HepG2 (cell line): Measurements from ENCODE around the gene MRM3. TPM values are rescaled to one million over a fixed set of nuclear protein-coding genes. Genes with fewer than 3 reads are reported as not detected.

Experiments
- AHR ChIP-seq: IDR thresholded peaks from 2 replicates; pipeline ENCODE4 v1.6.1; 2018; ENCODE audit warnings: missing genetic modification reagents, missing compliant biosample characterization
- BCL6 ChIP-seq: IDR thresholded peaks from 2 replicates; pipeline ENCODE4 v1.6.1; 2016; ENCODE audit warnings: missing genetic modification reagents, missing compliant biosample characterization
- CENPT ChIP-seq: sonication (generic); formaldehyde crosslinking; IDR thresholded peaks from 2 replicates; pipeline ENCODE4 v1.8.0; 2022; ENCODE audit warnings: low read depth, mild to moderate bottlenecking, moderate library complexity, missing genetic modification reagents
- MEF2D ChIP-seq: sonication (generic); formaldehyde crosslinking; IDR thresholded peaks from 2 replicates; pipeline ENCODE4 v1.5.1; 2020; ENCODE audit warnings: mild to moderate bottlenecking, missing genetic modification reagents
- MXI1 ChIP-seq: IDR thresholded peaks from 3 replicates; pipeline ENCODE4 v1.6.1; 2012; ENCODE audit warnings: low read depth, low read length, inconsistent platforms, borderline replicate concordance
- PATZ1 ChIP-seq: sonication (generic); formaldehyde crosslinking; IDR thresholded peaks from 2 replicates; pipeline ENCODE4 v1.4.0; 2020; ENCODE audit warnings: missing genetic modification reagents
- PREB ChIP-seq: sonication (generic); formaldehyde crosslinking; IDR thresholded peaks from 2 replicates; pipeline ENCODE4 v1.4.0; 2020; ENCODE audit warnings: missing genetic modification reagents
- RAD21 ChIP-seq: fragments of 450-650 bp; formaldehyde crosslinking; IDR thresholded peaks from 2 replicates; pipeline ENCODE4 v1.5.0; 2020; ENCODE audit warnings: mild to moderate bottlenecking
- SMYD3 ChIP-seq: sonication (generic); formaldehyde crosslinking; IDR thresholded peaks from 2 replicates; pipeline ENCODE4 v1.8.1; 2023; ENCODE audit warnings: mild to moderate bottlenecking, missing genetic modification reagents
- SNAI1 ChIP-seq: sonication (generic); formaldehyde crosslinking; IDR thresholded peaks from 2 replicates; pipeline ENCODE4 v1.5.0; 2020; ENCODE audit warnings: mild to moderate bottlenecking, missing genetic modification reagents, borderline replicate concordance
- TGIF2 ChIP-seq: IDR thresholded peaks from 2 replicates; pipeline ENCODE4 v1.6.1; 2016; ENCODE audit warnings: control low read depth, missing compliant biosample characterization
- ZNF101 ChIP-seq: sonication (generic); formaldehyde crosslinking; IDR thresholded peaks from 2 replicates; pipeline ENCODE4 v1.4.0; 2020; ENCODE audit warnings: mild to moderate bottlenecking, low read depth, missing genetic modification reagents, borderline replicate concordance
- ZNF768 ChIP-seq: sonication (generic); formaldehyde crosslinking; IDR thresholded peaks from 2 replicates; pipeline ENCODE4 v1.4.0; 2020; ENCODE audit warnings: missing genetic modification reagents
- ZNF879 ChIP-seq: sonication (generic); formaldehyde crosslinking; IDR thresholded peaks from 2 replicates; pipeline ENCODE4 v1.8.1; 2023; ENCODE audit warnings: missing genetic modification reagents
- ZXDC ChIP-seq: sonication (generic); formaldehyde crosslinking; IDR thresholded peaks from 2 replicates; pipeline ENCODE4 v1.5.0; 2020; ENCODE audit warnings: mild to moderate bottlenecking, missing genetic modification reagents
- polyA plus RNA-seq, 8 experiments: library from polyadenylated mRNA; depleted of rRNA in 3 of 8; stranded (reverse) in 7 of 8; unstranded in 1 of 8; fragments of >200 nt; fragmentation: Illumina TruSeq in 4 of 8; extraction: Trizol in 4 of 8; gene quantifications; 2 replicates each; pipeline versions ENCODE4 v1.2.1 to v1.2.3, GENCODE V29; 2011 to 2016; ENCODE audit warnings: low read depth in 4 of 8, missing spikeins in 1 of 8, mixed read lengths in 1 of 8; ENCODE audit not compliant: insufficient read depth in 1 of 8
- total RNA-seq, 5 experiments: library from RNA; depleted of rRNA; stranded (reverse); fragments of >200 nt; fragmentation: Illumina TruSeq; extraction: Trizol; gene quantifications; 2 replicates each; pipeline ENCODE4 v1.2.3, GENCODE V29; 2016; ENCODE audit warnings: low read depth in 1 of 5
- TF ChIP-seq, protein P1 (sequence below): sonication (generic); formaldehyde crosslinking; IDR thresholded peaks from 2 replicates; pipeline ENCODE4 v1.4.0; 2020; ENCODE audit warnings: missing genetic modification reagents
- TF ChIP-seq, protein P2 (sequence below): IDR thresholded peaks from 2 replicates; pipeline ENCODE4 v1.6.1; 2016; ENCODE audit warnings: low read depth, control low read depth
- TF ChIP-seq, protein P3 (sequence below): sonication (generic); formaldehyde crosslinking; IDR thresholded peaks from 2 replicates; pipeline ENCODE4 v1.8.1; 2023; ENCODE audit warnings: mild to moderate bottlenecking, moderate library complexity, missing genetic modification reagents
- TF ChIP-seq, protein P4 (sequence below): IDR thresholded peaks from 2 replicates; pipeline ENCODE4 v1.6.1; 2016; ENCODE audit warnings: control low read depth

Gene MRM3
- total and polyA plus RNA-seq, 2 of the 13 experiments (the other 11 are each of a cell fraction or from before 2014, with no cell fraction given), result 12.3 to 25.5 TPM

DNA sequence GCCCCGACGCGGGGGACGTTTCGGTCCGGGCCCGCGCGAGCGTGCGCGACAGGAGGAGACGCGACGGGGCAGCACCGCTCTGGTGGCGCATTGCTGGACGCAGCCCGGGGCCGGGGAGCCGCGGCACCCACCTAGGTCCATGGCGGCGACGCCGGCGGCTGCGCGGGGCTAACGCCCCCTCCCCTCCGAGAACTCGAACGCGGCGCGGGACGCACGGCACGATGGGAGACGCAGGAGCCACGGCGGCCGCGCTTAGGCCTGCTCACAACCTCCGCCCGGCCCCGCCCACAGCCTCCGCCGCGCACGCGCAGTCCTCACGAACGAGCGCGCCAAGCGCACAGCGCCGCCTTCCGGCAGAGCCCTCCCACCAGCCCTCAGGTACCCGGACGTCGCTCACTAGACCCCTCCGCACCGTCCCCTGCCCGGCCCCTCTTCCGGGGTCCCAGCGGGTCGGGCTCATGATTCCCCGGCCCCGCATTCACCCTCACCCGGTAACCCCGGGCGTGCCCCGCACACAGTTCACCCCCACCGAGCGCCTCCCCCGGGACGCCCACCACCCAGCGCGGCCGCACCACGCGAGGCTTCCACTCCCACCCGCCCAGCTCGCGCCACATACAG lies 30.0 kb upstream of the MRM3 start, which contains the start of gene GEMIN4 (continued):
- TF ChIP-seq, protein P1, sequence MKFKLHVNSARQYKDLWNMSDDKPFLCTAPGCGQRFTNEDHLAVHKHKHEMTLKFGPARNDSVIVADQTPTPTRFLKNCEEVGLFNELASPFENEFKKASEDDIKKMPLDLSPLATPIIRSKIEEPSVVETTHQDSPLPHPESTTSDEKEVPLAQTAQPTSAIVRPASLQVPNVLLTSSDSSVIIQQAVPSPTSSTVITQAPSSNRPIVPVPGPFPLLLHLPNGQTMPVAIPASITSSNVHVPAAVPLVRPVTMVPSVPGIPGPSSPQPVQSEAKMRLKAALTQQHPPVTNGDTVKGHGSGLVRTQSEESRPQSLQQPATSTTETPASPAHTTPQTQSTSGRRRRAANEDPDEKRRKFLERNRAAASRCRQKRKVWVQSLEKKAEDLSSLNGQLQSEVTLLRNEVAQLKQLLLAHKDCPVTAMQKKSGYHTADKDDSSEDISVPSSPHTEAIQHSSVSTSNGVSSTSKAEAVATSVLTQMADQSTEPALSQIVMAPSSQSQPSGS, result no peak
- TF ChIP-seq, protein P2, sequence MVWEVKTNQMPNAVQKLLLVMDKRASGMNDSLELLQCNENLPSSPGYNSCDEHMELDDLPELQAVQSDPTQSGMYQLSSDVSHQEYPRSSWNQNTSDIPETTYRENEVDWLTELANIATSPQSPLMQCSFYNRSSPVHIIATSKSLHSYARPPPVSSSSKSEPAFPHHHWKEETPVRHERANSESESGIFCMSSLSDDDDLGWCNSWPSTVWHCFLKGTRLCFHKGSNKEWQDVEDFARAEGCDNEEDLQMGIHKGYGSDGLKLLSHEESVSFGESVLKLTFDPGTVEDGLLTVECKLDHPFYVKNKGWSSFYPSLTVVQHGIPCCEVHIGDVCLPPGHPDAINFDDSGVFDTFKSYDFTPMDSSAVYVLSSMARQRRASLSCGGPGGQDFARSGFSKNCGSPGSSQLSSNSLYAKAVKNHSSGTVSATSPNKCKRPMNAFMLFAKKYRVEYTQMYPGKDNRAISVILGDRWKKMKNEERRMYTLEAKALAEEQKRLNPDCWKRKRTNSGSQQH (CRISPR knock-in tag), result peak; percentile 82; the same call in 1 of the 2 replicates
- TF ChIP-seq, protein P3, sequence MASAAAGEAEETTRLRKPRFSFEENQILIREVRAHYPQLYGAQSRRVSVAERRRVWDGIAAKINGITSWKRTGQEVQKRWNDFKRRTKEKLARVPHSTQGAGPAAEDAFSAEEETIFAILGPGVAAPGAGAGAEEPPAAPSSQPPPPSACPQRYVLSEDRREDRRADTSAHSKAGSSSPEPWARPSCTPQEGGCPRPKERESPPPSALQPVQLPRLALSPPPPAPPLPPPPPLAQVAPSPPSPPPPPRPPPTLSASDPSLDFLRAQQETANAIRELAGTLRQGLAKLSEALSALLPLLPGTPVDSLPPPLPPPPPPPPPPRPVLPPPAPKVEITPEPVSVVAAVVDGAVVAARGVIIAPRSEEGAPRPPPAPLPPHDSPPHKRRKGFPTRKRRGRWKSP, result peak; percentile 84
- TF ChIP-seq, protein P4, sequence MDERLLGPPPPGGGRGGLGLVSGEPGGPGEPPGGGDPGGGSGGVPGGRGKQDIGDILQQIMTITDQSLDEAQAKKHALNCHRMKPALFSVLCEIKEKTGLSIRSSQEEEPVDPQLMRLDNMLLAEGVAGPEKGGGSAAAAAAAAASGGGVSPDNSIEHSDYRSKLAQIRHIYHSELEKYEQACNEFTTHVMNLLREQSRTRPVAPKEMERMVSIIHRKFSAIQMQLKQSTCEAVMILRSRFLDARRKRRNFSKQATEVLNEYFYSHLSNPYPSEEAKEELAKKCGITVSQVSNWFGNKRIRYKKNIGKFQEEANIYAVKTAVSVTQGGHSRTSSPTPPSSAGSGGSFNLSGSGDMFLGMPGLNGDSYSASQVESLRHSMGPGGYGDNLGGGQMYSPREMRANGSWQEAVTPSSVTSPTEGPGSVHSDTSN (CRISPR knock-in tag), result no peak
- peak; percentile 86; the same call in 1 of the 2 replicates for TF ChIP-seq SMYD3 (CRISPR knock-in tag)
- no peak; the same call in 1 of the 2 replicates for TF ChIP-seq BCL6 (CRISPR knock-in tag)
- TF ChIP-seq RAD21 (CRISPR knock-in tag), result peak; percentile 76
- no peak for TF ChIP-seq PREB (CRISPR knock-in tag)
- peak; percentile 62 for TF ChIP-seq ZXDC (CRISPR knock-in tag)
- no peak for TF ChIP-seq SNAI1 (CRISPR knock-in tag)
- TF ChIP-seq AHR (CRISPR knock-in tag), result no peak
- TF ChIP-seq TGIF2 (CRISPR knock-in tag), result peak; percentile 82; the same call in 1 of the 2 replicates
- TF ChIP-seq ZNF101, result peak; percentile 77; the same call in 1 of the 2 replicates
- TF ChIP-seq MXI1, result peak; percentile 82; the same call in 1 of the 3 replicates
- no peak for TF ChIP-seq CENPT
- no peak for TF ChIP-seq PATZ1 (CRISPR knock-in tag)
- peak; percentile 36; the same call in 1 of the 2 replicates for TF ChIP-seq ZNF768
- TF ChIP-seq ZNF879, result no peak
- no peak for TF ChIP-seq MEF2D (CRISPR knock-in tag)
